K562 treated with DMSO at 1 percent for 4 hours (cell line): Measurements from ENCODE around the gene TXNIP. TPM values are rescaled to one million over a fixed set of nuclear protein-coding genes. Genes with fewer than 3 reads are reported as not detected.

Experiments
- total RNA-seq: library from RNA; unstranded; fragments of 300-600 nt; gene quantifications from 2 replicates; pipeline ENCODE4 v1.2.3, GENCODE V29; 2022; ENCODE audit not compliant: insufficient read depth

TXNIP gene
- total RNA-seq, result 288 and 302 TPM in 2 replicates

DNA sequence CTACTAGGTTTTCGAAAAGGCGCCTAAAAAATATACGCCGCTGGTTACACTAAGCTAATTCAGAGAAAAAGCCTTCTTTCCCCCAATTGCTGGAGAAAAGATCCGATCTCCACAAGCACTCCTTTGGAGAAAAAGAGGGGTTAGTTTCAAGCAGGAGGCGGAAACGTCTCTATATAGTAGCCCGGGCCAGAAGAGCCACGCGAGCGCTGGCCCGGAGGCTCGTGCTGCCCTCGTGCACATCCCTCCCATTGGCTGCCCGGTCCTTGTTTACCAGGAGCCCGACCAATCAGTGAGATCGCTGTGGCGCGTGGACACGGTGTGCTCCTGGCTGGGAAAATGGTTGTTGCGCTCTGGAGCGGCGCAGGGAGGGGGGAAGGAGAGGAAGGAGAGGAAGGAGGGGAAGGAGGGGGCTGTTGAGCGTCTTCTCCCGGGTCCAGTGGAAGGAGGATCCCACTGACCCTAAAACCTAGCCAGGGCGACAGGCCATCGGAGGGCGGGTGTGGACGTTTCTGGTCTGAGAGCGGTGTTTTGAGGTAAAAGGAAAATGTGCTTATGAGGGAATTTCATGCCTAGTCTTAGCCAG, at the start of gene TXNIP:
Gene TXNIP (minus strand): TSS at position 147 of the 583 bp plus-strand sequence. CDS start 313 bp downstream, outside the sequence.

DNA sequence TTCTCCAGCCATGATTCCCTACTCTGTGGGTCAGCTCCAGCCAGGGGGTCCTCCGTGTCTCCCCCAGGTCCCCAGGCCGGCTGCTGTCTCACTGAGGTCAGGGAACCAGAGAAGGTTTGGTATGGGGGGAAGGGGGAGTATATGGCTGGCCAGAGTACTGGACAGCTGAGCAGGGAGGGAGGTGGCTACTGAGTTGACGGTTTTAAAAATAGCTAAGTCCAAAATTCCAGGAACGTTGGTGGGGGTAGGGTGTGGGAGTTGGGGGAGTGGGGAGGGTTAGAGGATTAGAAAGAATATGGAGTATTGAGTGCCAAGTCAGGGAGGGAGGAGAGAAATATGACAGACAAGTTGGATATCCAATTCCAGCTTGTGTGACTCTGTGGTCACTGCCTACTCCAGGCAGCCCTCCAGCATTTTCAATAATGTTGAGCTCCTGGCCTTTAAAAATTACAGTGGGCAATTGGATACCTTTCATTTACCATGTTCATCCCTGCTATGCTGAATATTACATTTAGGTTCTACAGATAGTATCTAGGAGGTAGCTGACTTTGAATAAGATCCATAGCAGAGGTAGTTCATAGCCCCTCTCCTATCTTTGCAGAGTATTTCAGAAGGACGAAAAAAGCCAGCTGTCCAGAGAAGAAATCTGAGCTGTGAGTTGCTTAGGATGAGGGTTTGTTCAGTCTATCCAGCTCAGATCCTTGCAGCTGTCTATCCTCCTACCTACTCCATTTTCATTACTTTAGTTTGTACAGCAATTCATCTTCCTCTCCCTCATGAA, 25.4 kb upstream of the TXNIP start, which contains the start of gene HJV:
Gene HJV (minus strand): TSS at position 114 of the 781 bp plus-strand sequence. CDS start 1,504 bp downstream, outside the sequence.

GRCh38 chr1:145964328-145965118, 31.9 kb downstream of the TXNIP start, which contains the start of the genes ANKRD34A and POLR3GL:
Gene ANKRD34A, minus strand, starts transcription at chr1:145964575. Its CDS starts 2,816 bp downstream, at chr1:145961759.
Gene POLR3GL, plus strand, starts transcription at chr1:145964690. Its CDS starts 10,176 bp downstream, at chr1:145974866.

DNA sequence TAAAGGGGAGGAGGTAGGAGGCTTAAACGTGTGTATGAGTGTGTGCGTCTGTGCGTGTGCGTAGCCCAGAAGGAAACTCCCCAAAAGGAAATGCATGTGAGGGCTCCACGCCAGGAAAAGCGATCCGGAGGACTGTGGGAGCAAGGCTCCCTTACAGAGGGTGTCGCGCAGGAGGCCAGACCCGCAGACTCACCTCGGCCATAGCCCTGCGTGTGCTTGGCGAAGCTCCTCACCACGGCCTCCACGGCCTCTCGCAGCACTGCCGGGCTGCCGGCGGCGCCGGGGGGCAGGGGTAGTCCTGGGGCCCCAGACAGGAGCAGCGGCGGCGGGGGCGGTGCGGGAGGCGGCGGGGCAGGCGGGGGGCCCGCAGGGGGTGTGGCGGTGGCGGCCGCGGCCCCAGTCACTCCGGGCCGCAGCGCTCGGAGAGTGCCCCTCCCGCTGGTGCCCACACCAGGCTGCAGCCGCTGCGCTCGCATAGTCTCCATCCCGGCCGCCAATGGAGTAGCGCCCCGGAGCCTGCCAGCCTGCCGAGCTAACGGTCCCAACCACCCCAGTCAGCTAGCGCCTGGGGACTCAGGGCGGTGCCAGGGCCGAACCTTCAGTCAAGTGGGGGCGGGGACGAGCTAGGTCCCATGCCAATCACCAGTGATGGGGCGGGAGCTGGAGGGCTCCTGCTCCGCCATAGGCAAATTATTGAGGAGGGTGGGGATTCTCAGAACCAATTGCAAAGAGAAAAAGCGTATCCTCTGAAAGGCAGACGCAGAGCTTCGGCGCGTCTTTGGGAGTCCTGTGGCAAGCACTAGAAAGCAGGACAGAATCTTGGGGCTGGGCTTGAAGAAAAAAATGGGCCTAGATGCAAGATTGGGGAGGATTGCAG, 38.7 kb downstream of the TXNIP start, which contains the start of gene LIX1L:
Gene LIX1L (minus strand): TSS at position 575 of the 877 bp plus-strand sequence. CDS start 90 bp downstream, at position 485.

Other genes with a start within 250 kb of the TXNIP start
- gene RNF115, start 172.5 kb downstream of the TXNIP start, total RNA-seq, result 5.4 and 5.7 TPM in 2 replicates
- 43.7 and 46.2 TPM in 2 replicates for gene POLR3C, start 172.4 kb downstream of the TXNIP start, total RNA-seq
- 4.9 and 10.6 TPM in 2 replicates for gene NUDT17, start 150.9 kb downstream of the TXNIP start, total RNA-seq
- 11.8 TPM in 2 replicates for gene PIAS3, start 137.5 kb downstream of the TXNIP start, total RNA-seq
- not detected in 2 replicates for gene ANKRD35, start 110.7 kb downstream of the TXNIP start, total RNA-seq
- 0.58 TPM in 1 of 2 replicates, not detected in the other for gene ITGA10, start 86.5 kb downstream of the TXNIP start, total RNA-seq
- gene PEX11B, start 77.9 kb downstream of the TXNIP start, total RNA-seq, result 17.7 and 19.4 TPM in 2 replicates
- 118 and 123 TPM in 2 replicates for gene RBM8A, start 69.1 kb downstream of the TXNIP start, total RNA-seq
- gene LIX1L, start 38.6 kb downstream of the TXNIP start, total RNA-seq, result 7.5 and 8.5 TPM in 2 replicates
- 1.2 TPM in 1 of 2 replicates, not detected in the other for gene ANKRD34A, start 32.0 kb downstream of the TXNIP start, total RNA-seq
- 33.6 and 48.3 TPM in 2 replicates for gene POLR3GL, start 31.9 kb downstream of the TXNIP start, total RNA-seq
- gene HJV, start 25.2 kb upstream of the TXNIP start, total RNA-seq, result 7.4 and 8.8 TPM in 2 replicates
- 0.83 and 1.2 TPM in 2 replicates for gene NBPF10, start 148.2 kb upstream of the TXNIP start, total RNA-seq
- 10.0 and 12.1 TPM in 2 replicates for gene NOTCH2NLA, start 232.4 kb upstream of the TXNIP start, total RNA-seq